ENCODE measurements around the gene FARS2.

FARS2 gene

GRCh38 chr6:5763871-5764270, 502.6 kb downstream of the FARS2 start:
- no peak for DNase-seq (ENCODE audit: low read depth)
- no peak for TF ChIP-seq CTCF (IDR thresholded peaks at IDR 0.05; ENCODE audit: control insufficient read depth, extremely low read depth, insufficient read depth)
- no peak overlapping the region for H3K4me3 ChIP-seq (ENCODE audit: low read depth, low read length)

- no peak overlapping the region for H3K4me3 ChIP-seq (ENCODE audit: low read depth, low read length)
- no peak for TF ChIP-seq CTCF (IDR thresholded peaks at IDR 0.05; ENCODE audit: control insufficient read depth, extremely low read depth, insufficient read depth)
- DNase-seq (ENCODE audit: low read depth) = no peak
These were observed 503.2 kb downstream of the FARS2 start for GRCh38 chr6:5764401-5764955.

GRCh38 chr6:5765141-5765760, 503.9 kb downstream of the FARS2 start:
- H3K4me3 ChIP-seq (ENCODE audit: low read depth, low read length) = no peak overlapping the region
- TF ChIP-seq CTCF (IDR thresholded peaks at IDR 0.05; ENCODE audit: control insufficient read depth, extremely low read depth, insufficient read depth) = no peak
- no peak for DNase-seq (ENCODE audit: low read depth)

GRCh38 chr6:5766260-5766659, 504.9 kb downstream of the FARS2 start:
- peak; percentile 16; the same call in 1 of the 2 replicates for TF ChIP-seq CTCF (IDR thresholded peaks at IDR 0.05; ENCODE audit: control insufficient read depth, extremely low read depth, insufficient read depth)
- no peak for DNase-seq (ENCODE audit: low read depth)
- H3K4me3 ChIP-seq (ENCODE audit: low read depth, low read length) = no peak overlapping the region

- no peak overlapping the region for H3K4me3 ChIP-seq (ENCODE audit: low read depth, low read length)
- no peak for TF ChIP-seq CTCF (IDR thresholded peaks at IDR 0.05; ENCODE audit: control insufficient read depth, extremely low read depth, insufficient read depth)
- no peak for DNase-seq (ENCODE audit: low read depth)
These were observed 506.2 kb downstream of the FARS2 start for GRCh38 chr6:5767471-5767870.

GRCh38 chr6:5771211-5771610, 509.9 kb downstream of the FARS2 start:
- no peak for TF ChIP-seq CTCF (IDR thresholded peaks at IDR 0.05; ENCODE audit: control insufficient read depth, extremely low read depth, insufficient read depth)
- DNase-seq (ENCODE audit: low read depth) = no peak
- H3K4me3 ChIP-seq (ENCODE audit: low read depth, low read length) = no peak overlapping the region
